H9 (cell line): Measurements from ENCODE around the gene MRPL27. TPM values are rescaled to one million over a fixed set of nuclear protein-coding genes. Genes with fewer than 3 reads are reported as not detected.

Experiments
- DNase-seq: peaks from one replicate; pipeline ENCODE4 v3.0.0-alpha.2; 2017
- H2AFZ ChIP-seq: one replicate; pipeline ENCODE4 v1.6.1; 2013; ENCODE audit warnings: mild to moderate bottlenecking, low read length, control low read depth, moderate library complexity
- H2AK5ac ChIP-seq: 2 replicates; pipeline ENCODE4 v1.6.1; 2013; ENCODE audit warnings: low read length, control low read depth, mixed read lengths; ENCODE audit not compliant: insufficient read length
- H2BK120ac ChIP-seq: one replicate; pipeline ENCODE4 v1.6.1; 2013; ENCODE audit warnings: low read depth, mild to moderate bottlenecking, low read length, control low read depth, inconsistent platforms; ENCODE audit not compliant: poor library complexity, severe bottlenecking
- H2BK12ac ChIP-seq: 2 replicates; pipeline ENCODE4 v1.6.1; 2013; ENCODE audit warnings: low read length, control low read depth, mixed read lengths, low read depth; ENCODE audit not compliant: insufficient read length
- H2BK15ac ChIP-seq: 2 replicates; pipeline ENCODE4 v1.6.1; 2013; ENCODE audit warnings: low read depth, low read length, control low read depth
- H2BK20ac ChIP-seq: one replicate; pipeline ENCODE4 v1.6.1; 2013; ENCODE audit warnings: low read depth, mild to moderate bottlenecking, low read length, control low read depth, inconsistent platforms; ENCODE audit not compliant: poor library complexity, severe bottlenecking
- H2BK5ac ChIP-seq: 2 replicates; pipeline ENCODE4 v1.6.1; 2013; ENCODE audit warnings: low read length, control low read depth, mixed read lengths; ENCODE audit not compliant: insufficient read length
- H3K14ac ChIP-seq: 2 replicates; pipeline ENCODE4 v1.6.1; 2013; ENCODE audit warnings: low read length, control low read depth; ENCODE audit not compliant: insufficient read depth
- H3K18ac ChIP-seq: 2 replicates; pipeline ENCODE4 v1.6.1; 2013; ENCODE audit warnings: low read depth, mild to moderate bottlenecking, mixed read lengths, low read length, control low read depth; ENCODE audit not compliant: insufficient read length
- H3K23ac ChIP-seq: 2 replicates; pipeline ENCODE4 v1.6.1; 2013; ENCODE audit warnings: low read length, control low read depth, mixed read lengths, low read depth; ENCODE audit not compliant: insufficient read length
- H3K23me2 ChIP-seq: 2 replicates; pipeline ENCODE4 v1.6.1; 2013; ENCODE audit warnings: low read depth, mild to moderate bottlenecking, mixed read lengths, low read length, control low read depth; ENCODE audit not compliant: insufficient read length, poor library complexity, severe bottlenecking
- H3K27ac ChIP-seq: 2 replicates; pipeline ENCODE4 v1.5.1; 2013; ENCODE audit warnings: low read length, control low read depth, mixed read lengths, low read depth; ENCODE audit not compliant: insufficient read length
- H3K27me3 ChIP-seq: 2 replicates; pipeline ENCODE4 v1.6.1; 2013; ENCODE audit warnings: low read length, control low read depth, inconsistent platforms; ENCODE audit not compliant: insufficient read depth
- H3K4ac ChIP-seq: 2 replicates; pipeline ENCODE4 v1.6.1; 2013; ENCODE audit warnings: low read depth, mild to moderate bottlenecking, control low read depth, inconsistent platforms, low read length, moderate library complexity
- H3K4me1 ChIP-seq: 2 replicates; pipeline ENCODE4 v1.6.1; 2013; ENCODE audit warnings: low read length, control low read depth, inconsistent platforms; ENCODE audit not compliant: insufficient read depth
- H3K4me2 ChIP-seq: 2 replicates; pipeline ENCODE4 v1.6.1; 2013; ENCODE audit warnings: low read length, control low read depth, mixed read lengths; ENCODE audit not compliant: insufficient read length, insufficient read depth
- H3K56ac ChIP-seq: 2 replicates; pipeline ENCODE4 v1.6.1; 2013; ENCODE audit warnings: low read depth, mild to moderate bottlenecking, mixed read lengths, low read length, control low read depth; ENCODE audit not compliant: insufficient read length
- H3K79me1 ChIP-seq: 2 replicates; pipeline ENCODE4 v1.6.1; 2013; ENCODE audit warnings: low read depth, mild to moderate bottlenecking, moderate library complexity, low read length, control low read depth, inconsistent platforms; ENCODE audit not compliant: insufficient read depth, poor library complexity, severe bottlenecking
- H3K79me2 ChIP-seq: 2 replicates; pipeline ENCODE4 v1.6.1; 2013; ENCODE audit warnings: low read length, control low read depth, inconsistent platforms; ENCODE audit not compliant: insufficient read depth
- H3K9ac ChIP-seq: 2 replicates; pipeline ENCODE4 v1.6.1; 2013; ENCODE audit warnings: low read length, control low read depth, mixed read lengths; ENCODE audit not compliant: insufficient read length; ENCODE audit errors: extremely low read depth
- H3K9me3 ChIP-seq: one replicate; pipeline ENCODE4 v1.6.1; 2013; ENCODE audit warnings: low read depth, low read length, inconsistent platforms; ENCODE audit not compliant: control insufficient read depth
- H3T11ph ChIP-seq: one replicate; pipeline ENCODE4 v1.6.1; 2013; ENCODE audit warnings: mild to moderate bottlenecking, low read length, control low read depth, inconsistent platforms
- H4K20me1 ChIP-seq: one replicate; pipeline ENCODE4 v1.6.1; 2013; ENCODE audit not compliant: control insufficient read depth, insufficient read length, insufficient read depth
- H4K5ac ChIP-seq: 2 replicates; pipeline ENCODE4 v1.6.1; 2013; ENCODE audit warnings: low read depth, mild to moderate bottlenecking, mixed read lengths, low read length, control low read depth; ENCODE audit not compliant: insufficient read length
- H4K8ac ChIP-seq: replicated peaks from 2 replicates; pipeline ENCODE4 v1.6.1; 2013; ENCODE audit warnings: low read length, control low read depth, mixed read lengths, low read depth; ENCODE audit not compliant: insufficient read length
- H4K91ac ChIP-seq: 2 replicates; pipeline ENCODE4 v1.6.1; 2013; ENCODE audit warnings: low read depth, mild to moderate bottlenecking, moderate library complexity, mixed read lengths, low read length, control low read depth; ENCODE audit not compliant: insufficient read length
- H3K27ac Mint-ChIP-seq, 3 experiments: 2 replicates in 2 of 3; 3 replicates in 1 of 3; pipeline ENCODE4 v1.8.0; 2020 to 2021; ENCODE audit warnings: mixed read lengths in 3 of 3, mild to moderate bottlenecking in 1 of 3, moderate library complexity in 1 of 3
- H3K27me3 Mint-ChIP-seq: 2 replicates; pipeline ENCODE4 v1.8.0; 2021; ENCODE audit warnings: low read depth, mild to moderate bottlenecking, moderate library complexity, mixed read lengths
- H3K36me3 Mint-ChIP-seq, 3 experiments: 2 replicates in 2 of 3; 3 replicates in 1 of 3; pipeline ENCODE4 v1.8.0; 2020 to 2021; ENCODE audit warnings: low read depth in 3 of 3, mixed read lengths in 3 of 3; ENCODE audit not compliant: insufficient read depth in 1 of 3
- H3K4me1 Mint-ChIP-seq, 2 experiments: 2 replicates each; pipeline ENCODE4 v1.8.0; 2020; ENCODE audit warnings: mixed read lengths in 2 of 2
- H3K4me3 Mint-ChIP-seq, 2 experiments: 2 replicates in 1 of 2; 3 replicates in 1 of 2; pipeline ENCODE4 v1.8.0; 2020 to 2021; ENCODE audit warnings: mild to moderate bottlenecking in 2 of 2, mixed read lengths in 2 of 2, moderate library complexity in 1 of 2
- H3K9me3 Mint-ChIP-seq, 2 experiments: 2 replicates in 1 of 2; 3 replicates in 1 of 2; pipeline ENCODE4 v1.8.0; 2020; ENCODE audit warnings: mild to moderate bottlenecking in 2 of 2, mixed read lengths in 2 of 2, moderate library complexity in 1 of 2
- WGBS: extraction: QIAGEN DNeasy Blood & Tissue Kit; methylation state at CpG from one replicate; pipeline ENCODE4 v1.1.7; 2013; ENCODE audit warnings: missing lambda C conversion rate, low lambda C conversion rate, mixed read lengths; ENCODE audit not compliant: insufficient read length; ENCODE audit errors: extremely low coverage; 5-methylcytosine and 5-hydroxymethylcytosine counted together
- total RNA-seq: library from RNA; stranded (reverse); gene quantifications from 2 replicates; pipeline ENCODE4 v1.2.1, GENCODE V29; 2021
- TF ChIP-seq, protein P1 (sequence below): fragments of 200-600 bp; sonication (generic); conservative IDR thresholded peaks from 3 replicates; pipeline ENCODE4 v1.8.0; 2021; ENCODE audit warnings: antibody characterized with exemption, mild to moderate bottlenecking

MRPL27 gene
- total RNA-seq, 1 experiment from 2014 or later = 85.9 TPM

DNA sequence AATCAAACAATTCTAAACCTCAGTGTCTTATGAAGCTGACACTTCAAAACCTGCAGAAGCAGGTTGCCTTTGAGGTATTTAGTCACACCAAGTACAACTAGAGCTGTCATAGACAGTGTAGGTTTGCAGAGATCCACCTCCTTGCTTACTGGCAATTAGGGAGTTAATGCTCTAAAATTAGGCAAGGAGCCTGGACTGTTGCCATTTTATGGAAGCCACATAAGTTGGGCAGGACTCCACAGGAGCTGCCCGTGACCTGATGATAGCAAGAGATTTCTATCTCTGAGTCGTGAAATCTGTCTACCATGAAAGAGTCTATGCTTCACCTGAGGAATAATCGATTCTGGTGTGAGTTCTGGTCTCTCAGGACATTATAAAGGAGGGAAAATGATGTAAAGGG, 8.9 kb upstream of the MRPL27 start:
- H3K27me3 ChIP-seq = no peaks in the 10 kb centered on the region
- H3K79me1 ChIP-seq = no peaks in the 10 kb centered on the region
- H2BK12ac ChIP-seq = no peak overlapping the region
- no peak overlapping the region for H3K14ac ChIP-seq
- H3K23me2 ChIP-seq = no peaks in the 10 kb centered on the region
- no peak overlapping the region for H2AFZ ChIP-seq
- H2BK15ac ChIP-seq = no peak overlapping the region
- H3K4me2 ChIP-seq = no peak overlapping the region
- H2BK120ac ChIP-seq = no peak overlapping the region
- no peak overlapping the region for H3K56ac ChIP-seq
- Mint-ChIP-seq H3K27ac (no peak overlapping the region), H3K27me3 (no peaks in the 10 kb centered on the region), H3K36me3 (peaks cover 23 to 83% (median 76%) of the 10 kb centered on the region in 3 experiments; a peak in 6 of 7 replicates), H3K9me3 (no peaks in the 10 kb centered on the region), H3K4me3 (no peak overlapping the region; a peak in 1 of 5 replicates), H3K4me1 (no peaks in the 10 kb centered on the region)
- H4K5ac ChIP-seq = no peak overlapping the region
- no peaks in the 10 kb centered on the region for H4K20me1 ChIP-seq
- H2BK5ac ChIP-seq = no peak overlapping the region
- no CpG with 5 or more reads among the region's 3 CpGs for WGBS
- no peak overlapping the region for H3T11ph ChIP-seq
- H3K23ac ChIP-seq = no peak overlapping the region
- H3K27ac ChIP-seq = no peak overlapping the region
- H2BK20ac ChIP-seq = no peak overlapping the region
- no peaks in the 10 kb centered on the region for H3K4me1 ChIP-seq
- H3K18ac ChIP-seq = no peak overlapping the region
- H2AK5ac ChIP-seq = no peak overlapping the region
- TF ChIP-seq, protein P1, sequence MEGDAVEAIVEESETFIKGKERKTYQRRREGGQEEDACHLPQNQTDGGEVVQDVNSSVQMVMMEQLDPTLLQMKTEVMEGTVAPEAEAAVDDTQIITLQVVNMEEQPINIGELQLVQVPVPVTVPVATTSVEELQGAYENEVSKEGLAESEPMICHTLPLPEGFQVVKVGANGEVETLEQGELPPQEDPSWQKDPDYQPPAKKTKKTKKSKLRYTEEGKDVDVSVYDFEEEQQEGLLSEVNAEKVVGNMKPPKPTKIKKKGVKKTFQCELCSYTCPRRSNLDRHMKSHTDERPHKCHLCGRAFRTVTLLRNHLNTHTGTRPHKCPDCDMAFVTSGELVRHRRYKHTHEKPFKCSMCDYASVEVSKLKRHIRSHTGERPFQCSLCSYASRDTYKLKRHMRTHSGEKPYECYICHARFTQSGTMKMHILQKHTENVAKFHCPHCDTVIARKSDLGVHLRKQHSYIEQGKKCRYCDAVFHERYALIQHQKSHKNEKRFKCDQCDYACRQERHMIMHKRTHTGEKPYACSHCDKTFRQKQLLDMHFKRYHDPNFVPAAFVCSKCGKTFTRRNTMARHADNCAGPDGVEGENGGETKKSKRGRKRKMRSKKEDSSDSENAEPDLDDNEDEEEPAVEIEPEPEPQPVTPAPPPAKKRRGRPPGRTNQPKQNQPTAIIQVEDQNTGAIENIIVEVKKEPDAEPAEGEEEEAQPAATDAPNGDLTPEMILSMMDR = no peak
- H3K9me3 ChIP-seq = no peaks in the 10 kb centered on the region
- H4K8ac ChIP-seq = no peak overlapping the region
- H4K91ac ChIP-seq = no peak overlapping the region
- H3K4ac ChIP-seq = no peak overlapping the region
- H3K9ac ChIP-seq = no peak overlapping the region
- DNase-seq = no peak
- H3K79me2 ChIP-seq = no peaks in the 10 kb centered on the region
